ENCODE data around the gene HIVEP3.

DNA sequence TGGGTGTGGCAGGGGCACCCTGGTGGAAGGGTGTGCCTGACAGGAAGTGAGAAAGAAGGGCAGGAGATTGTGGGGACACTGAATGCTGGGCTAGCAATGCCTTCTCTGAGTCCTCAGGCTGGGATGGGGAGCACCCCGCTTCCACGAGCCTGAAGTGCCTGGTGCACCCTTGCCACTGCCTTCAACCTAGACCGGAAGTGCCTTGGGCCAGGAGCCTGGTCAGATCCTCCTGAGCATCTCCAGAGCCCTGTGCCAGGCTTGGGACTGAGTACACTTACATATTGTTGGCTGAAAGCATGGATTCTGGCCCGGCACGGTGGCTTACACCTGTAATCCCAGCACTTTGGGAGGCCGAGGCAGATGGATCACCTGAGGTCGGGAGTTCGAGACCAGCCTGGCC is 228.4 kb downstream of the HIVEP3 start:
- no peak for TF ChIP-seq CTCF (IDR thresholded peaks at IDR 0.05)
- no peak for TF ChIP-seq EP300 (IDR thresholded peaks at IDR 0.05)
- TF ChIP-seq POLR2A (IDR thresholded peaks at IDR 0.05) = no peak
